K562 (cell line): ENCODE measurements around the gene FCHO1. TPM values are rescaled to one million over a fixed set of nuclear protein-coding genes. Genes with fewer than 3 reads are reported as not detected.

Source experiments
- CHD1 ChIP-seq: fragments of 200-600 bp; sonication (generic); IDR thresholded peaks from one replicate; pipeline ENCODE4 v1.6.1; 2012; ENCODE audit warnings: mild to moderate bottlenecking, moderate library complexity, low read length, inconsistent platforms
- GTF2A2 ChIP-seq: IDR thresholded peaks from 2 replicates; pipeline ENCODE4 v1.6.1; 2016; ENCODE audit warnings: mild to moderate bottlenecking, missing genetic modification characterization, missing compliant biosample characterization
- GTF2F1 ChIP-seq: IDR thresholded peaks from 2 replicates; pipeline ENCODE4 v1.6.1; 2011; ENCODE audit warnings: low read depth, low read length, improper control_type of control experiment
- KDM5B ChIP-seq: fragments of 200-600 bp; sonication (generic); IDR thresholded peaks from 2 replicates; pipeline ENCODE4 v1.6.1; 2012; ENCODE audit warnings: low read depth, mild to moderate bottlenecking, moderate library complexity, low read length, control low read depth, inconsistent platforms; ENCODE audit not compliant: insufficient replicate concordance
- NEUROD1 ChIP-seq: fragments of 150-350 bp; IDR thresholded peaks from 2 replicates; pipeline ENCODE4 v1.6.1; 2014; ENCODE audit warnings: borderline replicate concordance, low read length, low read depth; ENCODE audit not compliant: partially characterized antibody
- NFXL1 ChIP-seq: fragments of 450-650 bp; formaldehyde crosslinking; IDR thresholded peaks from 2 replicates; pipeline ENCODE4 v1.4.0; 2021; ENCODE audit warnings: mild to moderate bottlenecking
- PHF21A ChIP-seq: fragments of 450-650 bp; IDR thresholded peaks from 2 replicates; pipeline ENCODE4 v1.6.1; 2017; ENCODE audit warnings: low read depth, borderline replicate concordance
- PURB ChIP-seq: sonication (generic); formaldehyde crosslinking; IDR thresholded peaks from 2 replicates; pipeline ENCODE4 v1.9.0; 2021; ENCODE audit warnings: low read depth, mild to moderate bottlenecking, missing genetic modification reagents
- RB1 ChIP-seq: fragments of 450-650 bp; IDR thresholded peaks from 2 replicates; pipeline ENCODE4 v1.6.1; 2017; ENCODE audit warnings: low read depth, mild to moderate bottlenecking
- RBM17 ChIP-seq: fragments of 200-400 bp; formaldehyde crosslinking; IDR thresholded peaks from 2 replicates; pipeline ENCODE4 v1.6.1; 2017; ENCODE audit warnings: low read depth, mild to moderate bottlenecking, low read length, borderline replicate concordance
- SMARCA4 ChIP-seq: fragments of 450-650 bp; IDR thresholded peaks from 2 replicates; pipeline ENCODE4 v1.6.1; 2016
- SP1 ChIP-seq: sonication (generic); formaldehyde crosslinking; IDR thresholded peaks from 2 replicates; pipeline ENCODE4 v1.8.1; 2022; ENCODE audit warnings: mild to moderate bottlenecking, missing genetic modification reagents
- TAF1 ChIP-seq: IDR thresholded peaks from 2 replicates; pipeline ENCODE4 v1.6.1; 2011; ENCODE audit warnings: mild to moderate bottlenecking, low read length, moderate library complexity; ENCODE audit not compliant: insufficient read depth, control insufficient read depth, severe bottlenecking; ENCODE audit errors: extremely low read depth
- TSC22D4 ChIP-seq: fragments of 450-650 bp; IDR thresholded peaks from 2 replicates; pipeline ENCODE4 v1.6.1; 2016; ENCODE audit warnings: missing genetic modification characterization, missing biosample characterization, control low read depth
- ZBTB7A ChIP-seq: IDR thresholded peaks from 2 replicates; pipeline ENCODE4 v1.6.1; 2011; ENCODE audit warnings: low read depth, mild to moderate bottlenecking, low read length, moderate library complexity, borderline replicate concordance; ENCODE audit not compliant: control insufficient read depth
- ZC3H11A ChIP-seq: IDR thresholded peaks from 2 replicates; pipeline ENCODE4 v1.6.1; 2012; ENCODE audit warnings: low read depth, low read length, improper control_type of control experiment
- ZEB2 ChIP-seq: fragments of 450-650 bp; IDR thresholded peaks from 2 replicates; pipeline ENCODE4 v1.6.1; 2016
- ZNF174 ChIP-seq: fragments of 250-450 bp; sonication (Bioruptor Pico); IDR thresholded peaks from 2 replicates; pipeline ENCODE4 v1.4.0; 2020; ENCODE audit warnings: mild to moderate bottlenecking
- ZNF217 ChIP-seq: sonication (generic); formaldehyde crosslinking; IDR thresholded peaks from 2 replicates; pipeline ENCODE4 v1.8.0; 2022; ENCODE audit warnings: mild to moderate bottlenecking, missing genetic modification reagents
- ZNF561 ChIP-seq: fragments of 450-650 bp; formaldehyde crosslinking; conservative IDR thresholded peaks from 2 replicates; pipeline ENCODE4 v1.4.0; 2020; ENCODE audit warnings: mild to moderate bottlenecking, moderate library complexity
- ZNF586 ChIP-seq: fragments of 450-650 bp; formaldehyde crosslinking; conservative IDR thresholded peaks from 2 replicates; pipeline ENCODE4 v1.4.0; 2020; ENCODE audit warnings: mild to moderate bottlenecking, moderate library complexity
- polyA plus RNA-seq, 8 experiments: library from polyadenylated mRNA; depleted of rRNA in 4 of 8; stranded (reverse) in 5 of 8; unstranded in 3 of 8; fragments of >200 nt; fragmentation: Nextera tagmentation in 2 of 8; fragmentation: Illumina TruSeq in 1 of 8; extraction: Ambion mirVana in 2 of 8; extraction: Trizol in 1 of 8; gene quantifications; 2 replicates each; pipeline versions ENCODE4 v1.2.1 to v1.2.3, GENCODE V29; 2011 to 2014; ENCODE audit warnings: inconsistent platforms in 1 of 8, missing spikeins in 1 of 8
- total RNA-seq, 7 experiments: library from RNA; depleted of rRNA in 6 of 7; stranded (reverse); fragments of >200 nt in 6 of 7; fragmentation: Illumina TruSeq in 2 of 7; extraction: Trizol in 2 of 7; gene quantifications; 2 replicates each; pipeline versions ENCODE4 v1.2.1 to v1.2.3, GENCODE V29; 2011 to 2021; ENCODE audit warnings: low replicate concordance in 1 of 7
- TF ChIP-seq, protein P1 (sequence below): sonication (generic); formaldehyde crosslinking; IDR thresholded peaks from 2 replicates; pipeline ENCODE4 v1.8.0; 2023; ENCODE audit warnings: missing genetic modification reagents, mild to moderate bottlenecking, borderline replicate concordance
- TF ChIP-seq, protein P2 (sequence below): fragments of 250-450 bp; sonication (Bioruptor Pico); IDR thresholded peaks from 2 replicates; pipeline ENCODE4 v1.8.0; 2021; ENCODE audit warnings: moderate library complexity, mild to moderate bottlenecking, inconsistent platforms
- TF ChIP-seq, protein P3 (sequence below): sonication (generic); formaldehyde crosslinking; IDR thresholded peaks from 2 replicates; pipeline ENCODE4 v1.8.0; 2022; ENCODE audit warnings: missing genetic modification reagents, mild to moderate bottlenecking, moderate library complexity, borderline replicate concordance

The FCHO1 gene
- total and polyA plus RNA-seq, 9 of the 15 experiments (the other 6 are each of a cell fraction or from before 2014, with no cell fraction given) = 0.21 to 58.9 (median 18.3) TPM

DNA sequence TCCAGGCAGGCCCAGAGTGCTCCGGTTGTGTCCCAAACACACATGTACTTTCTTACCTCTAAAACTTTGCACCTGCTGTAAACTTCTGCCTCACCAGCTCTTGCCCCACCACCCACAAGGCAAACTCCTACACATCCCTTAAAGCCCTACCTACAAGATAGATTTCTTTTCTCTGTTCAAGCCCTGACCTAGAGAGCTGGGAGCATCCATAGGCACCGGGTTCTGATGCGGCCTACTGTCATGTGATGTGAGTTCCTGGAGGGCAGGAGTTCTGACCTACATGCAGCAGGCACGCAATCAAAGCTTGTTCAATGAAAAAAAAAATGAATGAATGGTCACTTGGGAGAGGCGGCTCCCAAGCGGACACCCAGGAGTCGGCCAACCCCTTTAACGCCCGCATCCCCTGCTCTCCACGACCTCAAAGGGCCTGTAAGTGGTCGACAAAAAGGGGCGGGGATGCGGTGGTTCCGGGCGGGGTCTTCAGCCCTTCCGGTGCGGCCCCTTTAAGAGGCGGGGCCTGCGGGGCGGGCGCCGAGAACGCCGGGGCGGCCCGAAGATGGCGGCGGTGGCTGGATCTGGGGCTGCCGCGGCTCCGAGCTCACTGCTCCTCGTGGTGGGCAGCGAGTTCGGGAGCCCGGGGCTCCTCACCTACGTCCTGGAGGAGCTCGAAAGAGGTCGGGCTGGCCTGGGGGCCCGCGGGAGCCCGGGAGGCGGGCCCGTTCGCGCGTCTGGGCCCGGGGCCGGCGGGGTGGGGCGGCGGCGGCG, 32.1 kb upstream of the FCHO1 start, which contains the start of gene MAP1S (continued):
- TF ChIP-seq ZBTB7A (peak; percentile 88), PHF21A (no peak), GTF2F1 (no peak), ZC3H11A (no peak), NFXL1 (CRISPR knock-in tag) (no peak), ZNF586 (CRISPR knock-in tag) (no peak), CHD1 (no peak), NEUROD1 (peak; percentile 24), SMARCA4 (no peak), RB1 (peak; percentile 45), ZNF174 (CRISPR knock-in tag) (no peak), TAF1 (peak; percentile 85), ZNF561 (CRISPR knock-in tag) (no peak), KDM5B (peak; percentile 82), TSC22D4 (tag) (no peak), GTF2A2 (tag) (no peak), ZNF217 (CRISPR knock-in tag) (no peak), PURB (CRISPR knock-in tag) (no peak), SP1 (CRISPR knock-in tag) (peak; percentile 69), ZEB2 (no peak), RBM17 (no peak)
- TF ChIP-seq, protein P1, sequence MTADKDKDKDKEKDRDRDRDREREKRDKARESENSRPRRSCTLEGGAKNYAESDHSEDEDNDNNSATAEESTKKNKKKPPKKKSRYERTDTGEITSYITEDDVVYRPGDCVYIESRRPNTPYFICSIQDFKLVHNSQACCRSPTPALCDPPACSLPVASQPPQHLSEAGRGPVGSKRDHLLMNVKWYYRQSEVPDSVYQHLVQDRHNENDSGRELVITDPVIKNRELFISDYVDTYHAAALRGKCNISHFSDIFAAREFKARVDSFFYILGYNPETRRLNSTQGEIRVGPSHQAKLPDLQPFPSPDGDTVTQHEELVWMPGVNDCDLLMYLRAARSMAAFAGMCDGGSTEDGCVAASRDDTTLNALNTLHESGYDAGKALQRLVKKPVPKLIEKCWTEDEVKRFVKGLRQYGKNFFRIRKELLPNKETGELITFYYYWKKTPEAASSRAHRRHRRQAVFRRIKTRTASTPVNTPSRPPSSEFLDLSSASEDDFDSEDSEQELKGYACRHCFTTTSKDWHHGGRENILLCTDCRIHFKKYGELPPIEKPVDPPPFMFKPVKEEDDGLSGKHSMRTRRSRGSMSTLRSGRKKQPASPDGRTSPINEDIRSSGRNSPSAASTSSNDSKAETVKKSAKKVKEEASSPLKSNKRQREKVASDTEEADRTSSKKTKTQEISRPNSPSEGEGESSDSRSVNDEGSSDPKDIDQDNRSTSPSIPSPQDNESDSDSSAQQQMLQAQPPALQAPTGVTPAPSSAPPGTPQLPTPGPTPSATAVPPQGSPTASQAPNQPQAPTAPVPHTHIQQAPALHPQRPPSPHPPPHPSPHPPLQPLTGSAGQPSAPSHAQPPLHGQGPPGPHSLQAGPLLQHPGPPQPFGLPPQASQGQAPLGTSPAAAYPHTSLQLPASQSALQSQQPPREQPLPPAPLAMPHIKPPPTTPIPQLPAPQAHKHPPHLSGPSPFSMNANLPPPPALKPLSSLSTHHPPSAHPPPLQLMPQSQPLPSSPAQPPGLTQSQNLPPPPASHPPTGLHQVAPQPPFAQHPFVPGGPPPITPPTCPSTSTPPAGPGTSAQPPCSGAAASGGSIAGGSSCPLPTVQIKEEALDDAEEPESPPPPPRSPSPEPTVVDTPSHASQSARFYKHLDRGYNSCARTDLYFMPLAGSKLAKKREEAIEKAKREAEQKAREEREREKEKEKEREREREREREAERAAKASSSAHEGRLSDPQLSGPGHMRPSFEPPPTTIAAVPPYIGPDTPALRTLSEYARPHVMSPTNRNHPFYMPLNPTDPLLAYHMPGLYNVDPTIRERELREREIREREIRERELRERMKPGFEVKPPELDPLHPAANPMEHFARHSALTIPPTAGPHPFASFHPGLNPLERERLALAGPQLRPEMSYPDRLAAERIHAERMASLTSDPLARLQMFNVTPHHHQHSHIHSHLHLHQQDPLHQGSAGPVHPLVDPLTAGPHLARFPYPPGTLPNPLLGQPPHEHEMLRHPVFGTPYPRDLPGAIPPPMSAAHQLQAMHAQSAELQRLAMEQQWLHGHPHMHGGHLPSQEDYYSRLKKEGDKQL (CRISPR knock-in tag) = no peak
- TF ChIP-seq, protein P2, sequence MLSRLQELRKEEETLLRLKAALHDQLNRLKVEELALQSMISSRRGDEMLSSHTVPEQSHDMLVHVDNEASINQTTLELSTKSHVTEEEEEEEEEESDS (CRISPR knock-in tag) = no peak
- TF ChIP-seq, protein P3, sequence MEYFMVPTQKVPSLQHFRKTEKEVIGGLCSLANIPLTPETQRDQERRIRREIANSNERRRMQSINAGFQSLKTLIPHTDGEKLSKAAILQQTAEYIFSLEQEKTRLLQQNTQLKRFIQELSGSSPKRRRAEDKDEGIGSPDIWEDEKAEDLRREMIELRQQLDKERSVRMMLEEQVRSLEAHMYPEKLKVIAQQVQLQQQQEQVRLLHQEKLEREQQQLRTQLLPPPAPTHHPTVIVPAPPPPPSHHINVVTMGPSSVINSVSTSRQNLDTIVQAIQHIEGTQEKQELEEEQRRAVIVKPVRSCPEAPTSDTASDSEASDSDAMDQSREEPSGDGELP = peak; percentile 13; the same call in 1 of the 2 replicates
